Liver (tissue), 9 donors: ENCODE data around the gene KIAA1614. TPM values are rescaled to one million over a fixed set of nuclear protein-coding genes. Genes with fewer than 3 reads are reported as not detected.

ENCODE experiments used
- DNase-seq: peaks from one replicate; pipeline ENCODE4 v3.0.0-alpha.2; 2017; ENCODE audit warnings: low spot score
- H3K27ac ChIP-seq, 2 donors: one replicate each; pipeline ENCODE4 v1.7.0; 2013; ENCODE audit warnings: inconsistent platforms in 2 of 2, low read length in 2 of 2, control low read depth in 1 of 2, low read depth in 1 of 2, mild to moderate bottlenecking in 1 of 2
- H3K27me3 ChIP-seq, 4 donors: one replicate each; pipeline versions ENCODE4 v1.6.1 to v1.7.0; 2013; ENCODE audit warnings: low read length in 3 of 4, inconsistent platforms in 1 of 4, mild to moderate bottlenecking in 1 of 4, moderate library complexity in 1 of 4; ENCODE audit not compliant: control insufficient read depth in 4 of 4, insufficient read depth in 4 of 4
- H3K36me3 ChIP-seq, 4 donors: one replicate each; pipeline versions ENCODE4 v1.6.1 to v1.7.0; 2013; ENCODE audit warnings: low read length in 3 of 4, mild to moderate bottlenecking in 3 of 4, low read depth in 1 of 4, moderate library complexity in 1 of 4; ENCODE audit not compliant: control insufficient read depth in 4 of 4, insufficient read depth in 3 of 4
- H3K4me1 ChIP-seq, 4 donors: one replicate each; pipeline versions ENCODE4 v1.6.1 to v1.7.0; 2013; ENCODE audit warnings: low read length in 3 of 4, mild to moderate bottlenecking in 3 of 4, moderate library complexity in 1 of 4; ENCODE audit not compliant: control insufficient read depth in 4 of 4, insufficient read depth in 4 of 4
- H3K4me3 ChIP-seq, 3 donors: one replicate each; pipeline versions ENCODE4 v1.6.1 to v1.7.0; 2013; ENCODE audit warnings: low read length in 3 of 3, control low read depth in 1 of 3, low read depth in 1 of 3, mild to moderate bottlenecking in 1 of 3
- H3K9ac ChIP-seq, 2 donors: one replicate each; pipeline ENCODE4 v1.7.0; 2013; ENCODE audit warnings: low read length in 2 of 2, mild to moderate bottlenecking in 2 of 2, moderate library complexity in 2 of 2, control low read depth in 1 of 2, low read depth in 1 of 2
- H3K9me3 ChIP-seq, 4 donors: one replicate each; pipeline versions ENCODE4 v1.6.1 to v1.7.0; 2013; ENCODE audit warnings: low read length in 3 of 4; ENCODE audit not compliant: control insufficient read depth in 4 of 4
- EGR1 ChIP-seq, 2 donors: IDR thresholded peaks; 2 replicates each; pipeline ENCODE4 v1.6.1; 2016 to 2018; ENCODE audit warnings: antibody characterized with exemption in 2 of 2, low read depth in 2 of 2
- FOXA1 ChIP-seq: IDR thresholded peaks from 2 replicates; pipeline ENCODE4 v1.6.1; 2016; ENCODE audit warnings: antibody characterized with exemption
- GABPA ChIP-seq, 2 donors: IDR thresholded peaks in 1 of 2; conservative IDR thresholded peaks in 1 of 2; 2 replicates each; pipeline ENCODE4 v1.6.1; 2016; ENCODE audit warnings: antibody characterized with exemption in 2 of 2, mild to moderate bottlenecking in 1 of 2, moderate library complexity in 1 of 2
- HNF4A ChIP-seq, 2 donors: conservative IDR thresholded peaks; 2 replicates each; pipeline ENCODE4 v1.6.1; 2016; ENCODE audit warnings: antibody characterized with exemption in 2 of 2, mild to moderate bottlenecking in 2 of 2
- HNF4G ChIP-seq: IDR thresholded peaks from 2 replicates; pipeline ENCODE4 v1.6.1; 2016; ENCODE audit warnings: antibody characterized with exemption
- JUND ChIP-seq, 2 donors: IDR thresholded peaks; 2 replicates each; pipeline ENCODE4 v1.6.1; 2016; ENCODE audit warnings: antibody characterized with exemption in 2 of 2
- NR2F2 ChIP-seq: IDR thresholded peaks from 2 replicates; pipeline ENCODE4 v1.6.1; 2016; ENCODE audit warnings: antibody characterized with exemption
- RXRA ChIP-seq, 2 donors: IDR thresholded peaks; 2 replicates each; pipeline ENCODE4 v1.6.1; 2017 to 2018; ENCODE audit warnings: antibody characterized with exemption in 2 of 2, mild to moderate bottlenecking in 1 of 2
- SP1 ChIP-seq: IDR thresholded peaks from 2 replicates; pipeline ENCODE4 v1.6.1; 2018; ENCODE audit warnings: antibody characterized with exemption, mild to moderate bottlenecking
- YY1 ChIP-seq: IDR thresholded peaks from 2 replicates; pipeline ENCODE4 v1.6.1; 2016; ENCODE audit warnings: antibody characterized with exemption, mild to moderate bottlenecking
- WGBS: extraction: QIAGEN DNeasy Blood & Tissue Kit; methylation state at CpG from one replicate; pipeline ENCODE4 v1.1.7; 2013; 5-methylcytosine and 5-hydroxymethylcytosine counted together
- polyA plus RNA-seq, 2 donors: library from polyadenylated mRNA; stranded (reverse) in 1 of 2; unstranded in 1 of 2; fragments of 200-250 nt in 1 of 2; fragments of >200 nt in 1 of 2; fragmentation: Nextera tagmentation in 1 of 2; extraction: Ambion mirVana in 1 of 2; gene quantifications; one replicate each; pipeline versions ENCODE4 v1.2.1 to v1.2.3, GENCODE V29; 2013 to 2015
- total RNA-seq, 2 donors: library from RNA; depleted of rRNA; stranded (reverse); fragments of >200 nt; gene quantifications; one replicate each; pipeline ENCODE4 v1.2.3, GENCODE V29; 2014
- TF ChIP-seq, protein P1 (sequence below): IDR thresholded peaks from 2 replicates; pipeline ENCODE4 v1.6.1; 2016; ENCODE audit warnings: antibody characterized with exemption, mild to moderate bottlenecking
- TF ChIP-seq, protein P2 (sequence below): IDR thresholded peaks from 2 replicates; pipeline ENCODE4 v1.6.1; 2016; ENCODE audit warnings: antibody characterized with exemption
- TF ChIP-seq, protein P3 (sequence below): fragments of 150-350 bp; IDR thresholded peaks from 2 replicates; pipeline ENCODE4 v1.5.1; 2017; ENCODE audit warnings: improper control_type of control experiment, low read depth, low read length; ENCODE audit not compliant: missing input control
- donor health status: healthy.
- donor health status: healthy.
- donor health status: healthy.
- donor health status: healthy.
- donor health status: healthy.

KIAA1614 gene
- total and polyA plus RNA-seq, 4 donors = 0.21 to 1.1 (median 0.40) TPM

DNA sequence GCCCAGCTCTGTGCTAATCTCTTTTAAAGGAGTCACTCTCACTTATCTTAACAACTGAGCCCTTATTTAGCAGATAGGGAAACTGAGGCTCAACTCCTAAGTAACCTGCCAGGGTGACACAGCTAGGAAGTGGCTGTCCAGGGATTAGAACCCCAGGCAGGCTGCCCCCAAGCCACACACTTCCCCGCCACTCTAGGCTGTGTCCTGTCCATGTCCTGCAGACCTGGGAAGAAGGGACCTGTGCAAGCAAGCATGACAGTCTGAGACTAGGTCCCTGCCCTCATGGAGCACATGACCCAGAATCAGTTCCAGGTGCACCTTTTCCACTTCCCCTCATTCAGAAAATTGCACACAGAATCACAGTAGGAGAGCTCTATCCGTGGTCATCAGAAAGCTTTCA, 12.2 kb downstream of the KIAA1614 start:
- Histone ChIP-seq H3K27ac (no peak overlapping the region), H3K9me3 (no peaks in the 10 kb centered on the region), H3K4me3 (no peak overlapping the region), H3K36me3 (no peaks in the 10 kb centered on the region), H3K4me1 (peaks cover 1 to 11% (median 4%) of the 10 kb centered on the region in 4 donors), H3K9ac (no peak overlapping the region), H3K27me3 (no peaks in the 10 kb centered on the region)
- no peak for DNase-seq
- no peak for TF ChIP-seq FOXA1
- WGBS = 95% methylated on average over 2 of the region's 2 CpGs

DNA sequence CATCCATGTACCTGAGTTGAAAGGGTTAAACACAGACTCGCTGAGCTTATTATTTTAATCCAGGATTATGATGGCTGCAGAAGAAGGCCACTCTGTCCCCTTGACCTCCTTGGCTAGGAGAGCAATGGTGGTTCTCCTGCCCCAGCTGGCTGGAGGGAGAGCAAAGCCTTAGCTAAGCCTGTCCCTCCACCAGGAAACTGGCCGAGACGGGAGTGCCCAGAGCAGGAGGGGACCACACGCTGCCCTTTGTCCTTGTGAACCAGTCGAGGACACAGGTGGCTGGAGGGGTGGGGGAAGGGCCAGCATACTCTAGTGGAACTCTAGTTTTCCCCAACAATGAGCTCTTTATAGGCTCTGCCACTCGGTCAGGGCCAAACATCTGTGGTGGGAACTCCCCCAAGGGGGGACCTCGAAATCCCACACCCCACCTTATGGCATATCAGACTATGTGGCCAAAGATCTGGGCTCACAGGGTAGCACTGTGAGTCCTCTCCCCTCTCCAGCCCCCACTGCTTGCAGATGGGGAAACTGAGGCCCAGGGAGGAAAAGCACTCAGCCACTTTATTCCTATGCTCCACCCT, 12.9 kb downstream of the KIAA1614 start:
- DNase-seq = peak; percentile 63
- Histone ChIP-seq H3K9me3 (no peaks in the 10 kb centered on the region), H3K36me3 (no peaks in the 10 kb centered on the region), H3K4me3 (no peak overlapping the region), H3K4me1 (peaks cover 1 to 11% (median 4%) of the 10 kb centered on the region in 4 donors), H3K27me3 (no peaks in the 10 kb centered on the region), H3K27ac (no peak overlapping the region), H3K9ac (no peak overlapping the region)
- WGBS = 34% methylated on average over 7 of the region's 7 CpGs
- TF ChIP-seq SP1 (peak; percentile 63), HNF4G (no peak), FOXA1 (no peak), GABPA (IDR thresholded peaks at IDR 0.05 in 1 of 2, conservative IDR thresholded peaks at IDR 0.05 in 1 of 2) (no peak), JUND (IDR thresholded peaks at IDR 0.05) (no peak), NR2F2 (no peak), EGR1 (IDR thresholded peaks at IDR 0.05; ENCODE audit: low read depth in 2 of 2) (no peak), RXRA (IDR thresholded peaks at IDR 0.05) (peak; percentile 50 to 78), HNF4A (conservative IDR thresholded peaks at IDR 0.05) (peak; percentile 58 to 59), YY1 (no peak)
- TF ChIP-seq, protein P1, sequence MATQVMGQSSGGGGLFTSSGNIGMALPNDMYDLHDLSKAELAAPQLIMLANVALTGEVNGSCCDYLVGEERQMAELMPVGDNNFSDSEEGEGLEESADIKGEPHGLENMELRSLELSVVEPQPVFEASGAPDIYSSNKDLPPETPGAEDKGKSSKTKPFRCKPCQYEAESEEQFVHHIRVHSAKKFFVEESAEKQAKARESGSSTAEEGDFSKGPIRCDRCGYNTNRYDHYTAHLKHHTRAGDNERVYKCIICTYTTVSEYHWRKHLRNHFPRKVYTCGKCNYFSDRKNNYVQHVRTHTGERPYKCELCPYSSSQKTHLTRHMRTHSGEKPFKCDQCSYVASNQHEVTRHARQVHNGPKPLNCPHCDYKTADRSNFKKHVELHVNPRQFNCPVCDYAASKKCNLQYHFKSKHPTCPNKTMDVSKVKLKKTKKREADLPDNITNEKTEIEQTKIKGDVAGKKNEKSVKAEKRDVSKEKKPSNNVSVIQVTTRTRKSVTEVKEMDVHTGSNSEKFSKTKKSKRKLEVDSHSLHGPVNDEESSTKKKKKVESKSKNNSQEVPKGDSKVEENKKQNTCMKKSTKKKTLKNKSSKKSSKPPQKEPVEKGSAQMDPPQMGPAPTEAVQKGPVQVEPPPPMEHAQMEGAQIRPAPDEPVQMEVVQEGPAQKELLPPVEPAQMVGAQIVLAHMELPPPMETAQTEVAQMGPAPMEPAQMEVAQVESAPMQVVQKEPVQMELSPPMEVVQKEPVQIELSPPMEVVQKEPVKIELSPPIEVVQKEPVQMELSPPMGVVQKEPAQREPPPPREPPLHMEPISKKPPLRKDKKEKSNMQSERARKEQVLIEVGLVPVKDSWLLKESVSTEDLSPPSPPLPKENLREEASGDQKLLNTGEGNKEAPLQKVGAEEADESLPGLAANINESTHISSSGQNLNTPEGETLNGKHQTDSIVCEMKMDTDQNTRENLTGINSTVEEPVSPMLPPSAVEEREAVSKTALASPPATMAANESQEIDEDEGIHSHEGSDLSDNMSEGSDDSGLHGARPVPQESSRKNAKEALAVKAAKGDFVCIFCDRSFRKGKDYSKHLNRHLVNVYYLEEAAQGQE = no peak
- TF ChIP-seq, protein P2, sequence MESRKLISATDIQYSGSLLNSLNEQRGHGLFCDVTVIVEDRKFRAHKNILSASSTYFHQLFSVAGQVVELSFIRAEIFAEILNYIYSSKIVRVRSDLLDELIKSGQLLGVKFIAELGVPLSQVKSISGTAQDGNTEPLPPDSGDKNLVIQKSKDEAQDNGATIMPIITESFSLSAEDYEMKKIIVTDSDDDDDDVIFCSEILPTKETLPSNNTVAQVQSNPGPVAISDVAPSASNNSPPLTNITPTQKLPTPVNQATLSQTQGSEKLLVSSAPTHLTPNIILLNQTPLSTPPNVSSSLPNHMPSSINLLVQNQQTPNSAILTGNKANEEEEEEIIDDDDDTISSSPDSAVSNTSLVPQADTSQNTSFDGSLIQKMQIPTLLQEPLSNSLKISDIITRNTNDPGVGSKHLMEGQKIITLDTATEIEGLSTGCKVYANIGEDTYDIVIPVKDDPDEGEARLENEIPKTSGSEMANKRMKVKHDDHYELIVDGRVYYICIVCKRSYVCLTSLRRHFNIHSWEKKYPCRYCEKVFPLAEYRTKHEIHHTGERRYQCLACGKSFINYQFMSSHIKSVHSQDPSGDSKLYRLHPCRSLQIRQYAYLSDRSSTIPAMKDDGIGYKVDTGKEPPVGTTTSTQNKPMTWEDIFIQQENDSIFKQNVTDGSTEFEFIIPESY = no peak
- TF ChIP-seq, protein P3, sequence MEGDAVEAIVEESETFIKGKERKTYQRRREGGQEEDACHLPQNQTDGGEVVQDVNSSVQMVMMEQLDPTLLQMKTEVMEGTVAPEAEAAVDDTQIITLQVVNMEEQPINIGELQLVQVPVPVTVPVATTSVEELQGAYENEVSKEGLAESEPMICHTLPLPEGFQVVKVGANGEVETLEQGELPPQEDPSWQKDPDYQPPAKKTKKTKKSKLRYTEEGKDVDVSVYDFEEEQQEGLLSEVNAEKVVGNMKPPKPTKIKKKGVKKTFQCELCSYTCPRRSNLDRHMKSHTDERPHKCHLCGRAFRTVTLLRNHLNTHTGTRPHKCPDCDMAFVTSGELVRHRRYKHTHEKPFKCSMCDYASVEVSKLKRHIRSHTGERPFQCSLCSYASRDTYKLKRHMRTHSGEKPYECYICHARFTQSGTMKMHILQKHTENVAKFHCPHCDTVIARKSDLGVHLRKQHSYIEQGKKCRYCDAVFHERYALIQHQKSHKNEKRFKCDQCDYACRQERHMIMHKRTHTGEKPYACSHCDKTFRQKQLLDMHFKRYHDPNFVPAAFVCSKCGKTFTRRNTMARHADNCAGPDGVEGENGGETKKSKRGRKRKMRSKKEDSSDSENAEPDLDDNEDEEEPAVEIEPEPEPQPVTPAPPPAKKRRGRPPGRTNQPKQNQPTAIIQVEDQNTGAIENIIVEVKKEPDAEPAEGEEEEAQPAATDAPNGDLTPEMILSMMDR = no peak
